ENCODE measurements around the gene MYO1H. TPM values are rescaled to one million over a fixed set of nuclear protein-coding genes. Genes with fewer than 3 reads are reported as not detected.

MYO1H gene
- total and polyA plus RNA-seq, 2 of the 8 experiments (the other 6 are each of a cell fraction or from before 2014, with no cell fraction given) = 0.03 TPM; not detected in 1

DNA sequence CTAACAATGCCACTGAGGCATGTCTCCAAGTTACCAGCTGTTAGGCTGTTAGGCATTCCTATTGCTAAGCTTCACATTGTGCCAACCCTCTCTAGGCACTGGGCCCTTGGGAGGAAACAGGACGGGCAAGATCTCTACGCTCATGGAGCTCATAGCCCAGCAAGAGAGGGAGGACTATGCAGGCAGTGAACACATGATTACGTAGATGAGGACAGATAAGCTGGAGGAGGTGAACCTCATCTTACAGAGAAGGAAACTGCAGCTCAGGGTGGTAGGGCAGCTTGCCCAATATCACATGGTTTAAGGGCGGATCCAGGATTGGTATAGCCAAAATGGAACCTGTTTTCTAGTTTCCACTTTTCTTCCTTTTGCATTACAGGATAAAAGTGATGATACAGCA lies 137.5 kb downstream of the MYO1H start:
- Histone ChIP-seq H3K56ac (replicated peaks; ENCODE audit: insufficient read length, low read depth, low read length) (no peak overlapping the region), H3K4me3 (ENCODE audit: extremely low read depth in 1 of 4, insufficient read depth in 2 of 4, low read depth in 3 of 4, low read length in 4 of 4) (no peak overlapping the region), H3K27ac (ENCODE audit: low read depth, low read length) (no peak overlapping the region), H4K8ac (ENCODE audit: extremely low read depth, insufficient read depth, low read length) (no peak overlapping the region), H2AK5ac (ENCODE audit: low read depth, low read length) (no peak overlapping the region), H3K9ac (replicated peaks in 1 of 4; ENCODE audit: extremely low read depth in 1 of 4, low read depth in 3 of 4, low read length in 3 of 4) (no peak overlapping the region), H3K36me3 (ENCODE audit: control insufficient read depth in 2 of 4, insufficient read depth in 4 of 4, low read length in 3 of 4) (peaks cover 9 to 61% (median 43%) of the 10 kb centered on the region in 4 experiments), H3K9me3 (ENCODE audit: insufficient read depth in 2 of 2, low read depth in 1 of 2, low read length in 1 of 2) (no peaks in the 10 kb centered on the region), H2BK120ac (replicated peaks; ENCODE audit: low read depth, low read length) (no peak overlapping the region), H4K20me1 (replicated peaks in 1 of 2; ENCODE audit: control insufficient read depth in 1 of 2, insufficient read depth in 2 of 2, low read length in 2 of 2) (peaks cover 2 to 4% of the 10 kb centered on the region in 2 experiments), H3K79me1 (ENCODE audit: low read depth, low read length) (no peaks in the 10 kb centered on the region), H2AFZ (ENCODE audit: low read length) (no peak overlapping the region), H2BK12ac (ENCODE audit: low read depth, low read length) (no peak overlapping the region), H3K27me3 (replicated peaks in 1 of 4; ENCODE audit: control insufficient read depth in 3 of 4, extremely low read depth in 1 of 4, insufficient read depth in 3 of 4, low read length in 3 of 4) (no peaks in the 10 kb centered on the region), H3K18ac (ENCODE audit: extremely low read depth, low read length) (no peak overlapping the region), H3K4ac (replicated peaks; ENCODE audit: insufficient read length, low read depth, low read length) (no peak overlapping the region), H3K4me1 (replicated peaks in 1 of 4; ENCODE audit: control insufficient read depth in 3 of 4, insufficient read depth in 4 of 4, low read length in 3 of 4) (no peaks in the 10 kb centered on the region), H3K14ac (ENCODE audit: insufficient read length) (no peak overlapping the region), H4K91ac (replicated peaks; ENCODE audit: insufficient read length, low read length) (no peak overlapping the region), H3K23me2 (ENCODE audit: low read depth, low read length) (no peaks in the 10 kb centered on the region), H4K5ac (ENCODE audit: insufficient read length, low read depth, low read length) (no peak overlapping the region), H3K23ac (ENCODE audit: insufficient read length) (no peak overlapping the region), H2BK20ac (ENCODE audit: low read length) (no peak overlapping the region), H3K4me2 (ENCODE audit: insufficient read depth in 1 of 2, low read depth in 2 of 2, low read length in 2 of 2) (no peak overlapping the region), H2BK15ac (ENCODE audit: low read length) (no peak overlapping the region), H3K79me2 (ENCODE audit: control insufficient read depth in 1 of 2, insufficient read depth in 2 of 2, low read length in 2 of 2) (no peaks in the 10 kb centered on the region), H2BK5ac (ENCODE audit: low read depth, low read length) (no peak overlapping the region)
- 83% methylated on average over 4 of the region's 4 CpGs; no CpG with 5 or more reads in 1 of the 2 experiments for WGBS, 2 experiments (ENCODE audit: extremely low coverage in 1 of 2, insufficient coverage in 1 of 2, insufficient read length in 1 of 2, insufficient replicate concordance in 2 of 2, low coverage in 1 of 2, low lambda C conversion rate in 2 of 2, missing lambda C conversion rate in 1 of 2)
- POLR2A ChIA-PET (ENCODE audit: partially characterized antibody) = interaction anchor here (0.9 to 1.4 kb wide), 2 partner anchors 8 to 16 kb away, joined by 3 read pairs; partner anchors contain the start of genes KCTD10 and UBE3B
- FAIRE-seq (no peak), DNase-seq (ENCODE audit: low read depth in 1 of 2, low spot score in 2 of 2) (no peak)
- CTCF ChIA-PET (ENCODE audit: partially characterized antibody) = interaction anchor here (0.6 to 1.8 kb wide), 5 partner anchors 19 to 112 kb away, joined by 3 to 7 read pairs (median 3); no protein-coding TSS in a partner anchor
- no peak for TF ChIP-seq PHF8 (conservative IDR thresholded peaks at IDR 0.05; ENCODE audit: low read depth, low read length)
